ENCODE results near the gene TCP11L2.

DNA sequence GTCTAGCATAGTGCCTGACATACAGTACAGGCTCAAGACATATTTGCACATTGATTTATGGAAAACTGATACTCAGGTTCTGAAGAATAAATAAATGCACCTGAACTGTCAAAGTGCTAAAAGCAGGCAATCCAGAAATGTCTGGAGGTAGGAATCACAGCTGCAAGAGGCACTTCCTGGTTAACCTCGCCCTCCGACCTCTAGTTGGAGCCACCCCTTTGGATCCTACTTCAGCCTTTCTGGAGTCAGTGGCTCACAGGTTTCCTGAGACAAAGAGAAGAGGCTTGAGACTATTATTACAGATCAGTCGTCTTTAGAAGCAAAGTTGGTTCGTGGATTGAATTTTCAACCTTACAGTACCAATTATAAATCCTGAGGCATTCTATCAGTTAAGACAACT, 13.0 kb downstream of the TCP11L2 start:
- TF ChIP-seq EZH2phosphoT487 (IDR thresholded peaks at IDR 0.05; ENCODE audit: low read length), result no peak
- TF ChIP-seq, protein P1, sequence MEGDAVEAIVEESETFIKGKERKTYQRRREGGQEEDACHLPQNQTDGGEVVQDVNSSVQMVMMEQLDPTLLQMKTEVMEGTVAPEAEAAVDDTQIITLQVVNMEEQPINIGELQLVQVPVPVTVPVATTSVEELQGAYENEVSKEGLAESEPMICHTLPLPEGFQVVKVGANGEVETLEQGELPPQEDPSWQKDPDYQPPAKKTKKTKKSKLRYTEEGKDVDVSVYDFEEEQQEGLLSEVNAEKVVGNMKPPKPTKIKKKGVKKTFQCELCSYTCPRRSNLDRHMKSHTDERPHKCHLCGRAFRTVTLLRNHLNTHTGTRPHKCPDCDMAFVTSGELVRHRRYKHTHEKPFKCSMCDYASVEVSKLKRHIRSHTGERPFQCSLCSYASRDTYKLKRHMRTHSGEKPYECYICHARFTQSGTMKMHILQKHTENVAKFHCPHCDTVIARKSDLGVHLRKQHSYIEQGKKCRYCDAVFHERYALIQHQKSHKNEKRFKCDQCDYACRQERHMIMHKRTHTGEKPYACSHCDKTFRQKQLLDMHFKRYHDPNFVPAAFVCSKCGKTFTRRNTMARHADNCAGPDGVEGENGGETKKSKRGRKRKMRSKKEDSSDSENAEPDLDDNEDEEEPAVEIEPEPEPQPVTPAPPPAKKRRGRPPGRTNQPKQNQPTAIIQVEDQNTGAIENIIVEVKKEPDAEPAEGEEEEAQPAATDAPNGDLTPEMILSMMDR (IDR thresholded peaks at IDR 0.05; ENCODE audit: low read length), result no peak
